HG03571 (cell line): Measurements from ENCODE around the gene SYT13.

Experiments used
- ATAC-seq: cut with Tn5 transposase; IDR thresholded peaks from one replicate; pipeline ENCODE4 v1.9.1; 2021; ENCODE audit not compliant: unreplicated experiment

SYT13 gene

GRCh38 chr11:45285930-45286632 lies at the start of gene SYT13:
Gene SYT13 (minus strand): TSS chr11:45286341. CDS start chr11:45286207, 134 bp downstream.
- no peak for ATAC-seq

- no peak for ATAC-seq
Measured at GRCh38 chr11:45335434-45335833, 49.3 kb upstream of the SYT13 start.

- no peak for ATAC-seq
Measured at GRCh38 chr11:45334836-45335235, 48.7 kb upstream of the SYT13 start.

- ATAC-seq = no peak
Measured at GRCh38 chr11:45334410-45334809, 48.3 kb upstream of the SYT13 start.

- no peak for ATAC-seq
Measured at GRCh38 chr11:45333001-45333971, 47.1 kb upstream of the SYT13 start.

- no peak for ATAC-seq
Measured at GRCh38 chr11:45332276-45332934, 46.3 kb upstream of the SYT13 start.

- ATAC-seq = no peak
Measured at GRCh38 chr11:45331839-45332238, 45.7 kb upstream of the SYT13 start.

GRCh38 chr11:45328726-45329125 lies 42.6 kb upstream of the SYT13 start:
- ATAC-seq = no peak

- no peak for ATAC-seq
Measured at GRCh38 chr11:45324459-45324858, 38.3 kb upstream of the SYT13 start.

GRCh38 chr11:45323601-45324249 lies 37.6 kb upstream of the SYT13 start:
- ATAC-seq = no peak

- ATAC-seq = no peak
Measured at GRCh38 chr11:45322891-45323600, 36.9 kb upstream of the SYT13 start.

GRCh38 chr11:45322111-45322705 lies 36.1 kb upstream of the SYT13 start:
- no peak for ATAC-seq

- ATAC-seq = no peak
Measured at GRCh38 chr11:45321669-45322068, 35.5 kb upstream of the SYT13 start.

GRCh38 chr11:45321031-45321595 lies 35.0 kb upstream of the SYT13 start:
- no peak for ATAC-seq

GRCh38 chr11:45320371-45320770 lies 34.2 kb upstream of the SYT13 start:
- no peak for ATAC-seq

- ATAC-seq = no peak
Measured at GRCh38 chr11:45319077-45319476, 32.9 kb upstream of the SYT13 start.

- no peak for ATAC-seq
Measured at GRCh38 chr11:45318516-45318915, 32.4 kb upstream of the SYT13 start.

GRCh38 chr11:45316258-45316657 lies 30.1 kb upstream of the SYT13 start:
- ATAC-seq = no peak

- ATAC-seq = no peak
Measured at GRCh38 chr11:45314900-45315299, 28.8 kb upstream of the SYT13 start.
